Measurements from ENCODE around the gene SMURF1.
A peak's percentile ranks its signal among the peaks of the same experiment; 100 is the strongest.

SMURF1 gene

DNA sequence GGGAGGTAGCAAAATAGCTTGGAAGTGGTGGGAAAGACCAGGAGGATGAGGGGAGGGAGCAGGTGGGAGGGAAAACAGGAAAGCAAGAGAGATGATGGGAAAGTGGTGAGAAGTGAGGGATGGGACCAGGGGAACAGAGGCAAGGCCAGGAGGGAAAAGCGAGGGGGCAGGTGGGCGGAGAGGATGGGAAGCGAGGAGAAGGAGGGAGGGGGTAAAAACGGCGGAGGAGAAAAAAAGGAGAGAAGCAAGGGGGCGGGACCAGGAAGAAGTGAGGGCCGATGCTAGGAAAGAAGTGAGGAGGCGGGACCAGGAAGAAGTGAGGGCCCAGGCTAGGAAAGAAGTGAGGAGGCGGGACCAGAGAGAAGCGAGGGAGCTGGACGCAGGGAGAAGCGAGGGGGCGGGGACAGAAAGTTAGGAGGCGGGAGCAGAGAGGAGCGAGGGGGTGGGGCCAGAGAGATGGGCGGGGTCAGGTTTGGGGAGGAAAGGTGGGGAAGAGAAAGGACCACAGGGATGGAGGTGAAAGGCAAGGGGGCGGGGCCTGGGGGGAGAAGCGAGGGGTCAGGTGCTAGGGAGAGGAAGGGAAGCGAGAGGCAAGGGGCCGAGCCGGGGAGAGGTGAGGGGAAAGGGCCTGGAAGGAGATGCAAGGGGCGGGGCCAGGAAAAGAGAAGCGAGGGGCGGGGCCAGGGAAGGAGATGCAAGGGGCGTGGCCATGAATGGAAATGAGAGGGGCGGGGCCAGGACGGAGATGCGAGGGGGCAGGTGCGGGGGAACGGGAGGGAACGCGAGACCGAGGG, 984 bp downstream of the SMURF1 start:
- intact Hi-C loops (cut with DNase I), result loop anchor here (2.0 to 5.0 kb wide), 3 partner anchors 66 to 184 kb away; partner anchors contain the start of gene ARPC1A
- DNase-seq, result peak; percentile 77 to 98 (median 92)

DNA sequence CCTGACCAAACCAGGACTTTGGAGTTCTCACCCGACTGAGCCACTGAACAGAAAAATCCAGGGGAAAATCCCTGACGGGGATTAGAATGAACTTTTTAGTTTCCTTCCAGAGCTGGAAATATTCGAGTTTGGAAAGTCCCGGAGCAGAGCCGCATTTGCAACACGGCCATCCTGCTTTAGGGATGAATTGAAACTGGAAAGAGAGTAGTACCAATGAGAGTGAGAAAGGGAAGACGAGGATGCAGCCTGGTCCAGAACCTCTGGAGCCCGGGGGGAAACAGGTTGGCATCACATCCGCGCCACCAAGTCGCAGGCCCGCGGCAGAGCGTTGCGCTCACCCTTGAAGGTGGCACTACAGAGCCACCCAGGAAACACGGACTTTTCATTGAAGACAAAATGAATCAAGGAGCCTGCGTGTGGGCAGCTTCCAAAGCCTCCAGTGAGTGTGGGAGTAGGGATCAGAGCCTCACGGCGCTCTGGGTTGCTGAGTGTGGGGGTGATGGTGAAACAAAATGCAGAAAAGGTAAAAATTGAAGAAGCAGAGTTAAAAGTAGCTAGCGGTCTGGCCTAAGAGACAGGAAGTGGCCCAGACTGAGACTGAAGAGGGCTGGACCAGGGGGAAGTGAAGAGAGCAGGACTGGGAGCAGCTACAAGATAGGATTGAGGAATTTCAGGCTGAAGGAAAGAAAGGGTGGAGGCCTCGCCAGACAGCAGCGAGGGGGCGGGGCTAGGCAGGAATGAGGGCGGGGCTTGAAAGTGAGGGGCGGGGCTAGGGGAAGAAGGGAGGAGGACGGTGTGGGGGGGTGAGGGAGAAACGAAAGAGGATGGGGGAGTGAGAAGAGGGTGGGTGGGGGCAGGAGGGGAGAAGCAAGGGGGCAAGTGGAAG, 1.8 kb downstream of the SMURF1 start:
- intact Hi-C loops (cut with DNase I), result loop anchor here (2.0 to 5.0 kb wide), 3 partner anchors 65 to 185 kb away; partner anchors contain the start of gene ARPC1A
- DNase-seq, result peak; percentile 27 to 91 (median 50)

DNA sequence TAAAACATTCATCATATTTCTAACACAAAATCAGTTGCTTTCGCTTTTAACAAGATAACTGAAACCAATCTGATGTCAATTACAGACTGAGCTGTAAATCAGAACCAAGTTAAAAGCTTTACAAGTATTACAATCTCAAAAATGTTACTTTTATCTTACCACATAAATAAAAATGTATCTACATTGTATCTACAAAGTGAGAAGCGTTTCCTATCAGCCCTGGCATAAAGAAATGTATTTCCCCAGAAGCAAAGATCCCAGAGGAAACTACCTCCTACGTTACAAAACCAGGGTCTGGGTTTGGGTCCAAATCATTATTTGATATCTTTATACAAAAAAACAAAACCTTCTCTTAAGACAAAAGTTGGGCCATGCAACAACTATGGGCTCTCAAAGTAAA, 2.6 kb downstream of the SMURF1 start:
- intact Hi-C loops (cut with DNase I), result loop anchor here (5.0 kb wide), 2 partner anchors 64 to 186 kb away; partner anchors contain the start of gene ARPC1A
- DNase-seq, result no peak

DNA sequence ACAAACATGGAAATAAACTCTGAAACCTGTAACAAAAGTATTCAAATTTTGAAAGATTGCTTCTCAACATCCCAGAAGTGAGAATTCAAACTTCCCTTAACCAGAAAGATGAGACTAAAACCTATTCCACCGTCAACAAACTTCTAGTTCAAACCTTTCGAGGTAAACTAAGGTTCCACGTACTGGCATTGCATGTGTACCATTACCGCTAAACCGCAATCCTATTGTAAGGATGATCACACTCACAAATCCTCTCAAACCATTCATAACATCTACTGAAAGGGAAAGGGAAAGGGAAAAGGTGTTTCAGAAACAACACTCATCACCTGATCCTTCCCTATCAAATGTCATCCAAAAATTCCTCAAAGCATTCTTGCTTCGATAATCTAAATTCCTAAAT, 3.1 kb downstream of the SMURF1 start:
- intact Hi-C loops (cut with DNase I), result loop anchor here (5.0 kb wide), 2 partner anchors 64 to 186 kb away; partner anchors contain the start of gene ARPC1A

DNA sequence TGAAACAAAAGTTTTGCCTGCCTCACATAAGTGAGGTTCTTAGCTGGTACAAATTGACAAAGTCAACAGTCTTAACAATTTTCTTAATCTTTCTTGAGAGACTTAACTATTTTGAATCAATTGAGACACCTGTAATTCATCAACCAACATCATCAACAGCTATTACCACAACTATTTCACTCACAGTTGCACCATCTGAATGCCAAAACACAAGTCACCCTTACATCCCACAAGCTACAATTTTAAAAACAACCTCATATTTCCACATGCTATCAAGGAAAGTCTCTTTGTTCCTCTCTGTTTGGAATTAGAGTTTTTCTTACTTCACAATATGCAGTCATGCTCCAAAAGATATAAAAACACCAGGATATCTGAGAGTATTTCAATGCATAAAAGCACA, 4.9 kb downstream of the SMURF1 start:
- DNase-seq, result no peak
- intact Hi-C loops (cut with DNase I), result no loop called here

More for the DNA sequence above, 3.1 kb downstream of the SMURF1 start:
- DNase-seq, result no peak

DNA sequence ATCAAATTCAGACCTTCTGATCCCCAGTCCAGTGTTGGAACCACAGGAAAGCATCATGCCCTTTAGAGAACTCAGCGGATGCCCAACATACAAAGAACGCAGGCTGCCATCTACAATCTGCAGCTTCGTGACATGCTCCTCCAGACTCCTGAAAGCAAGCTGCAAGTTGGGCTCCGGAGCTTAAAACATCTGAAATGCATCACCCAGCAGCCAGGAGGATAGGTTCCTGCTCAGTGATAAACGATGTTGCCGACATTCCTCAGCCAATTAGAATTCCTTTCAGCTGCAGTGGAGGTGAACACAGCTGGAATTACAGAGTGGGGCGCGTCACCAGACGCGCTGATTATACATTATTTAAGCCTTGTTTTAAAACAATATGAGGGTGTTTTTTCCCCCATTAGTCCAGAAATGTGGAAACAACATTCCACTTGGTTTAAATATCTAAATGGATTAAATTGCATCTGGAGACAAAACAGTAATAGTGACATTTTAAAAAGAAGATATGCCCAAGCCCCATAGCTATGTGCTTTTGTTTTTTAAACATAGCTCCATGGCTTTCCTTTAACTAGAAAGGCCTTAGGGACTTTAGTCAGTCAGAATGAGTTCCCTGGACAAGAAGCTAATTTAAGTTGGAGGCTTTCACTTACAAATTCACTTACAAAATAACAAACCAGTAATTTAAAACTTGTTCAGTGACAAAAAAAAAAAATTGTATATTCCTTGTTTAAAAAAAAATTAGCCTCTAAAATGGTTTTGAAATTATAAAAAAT, 6.3 kb downstream of the SMURF1 start:
- DNase-seq, result peak in 4 of 10 donors; percentile 24 to 84 (median 28)
- intact Hi-C loops (cut with DNase I), result no loop called here

DNA sequence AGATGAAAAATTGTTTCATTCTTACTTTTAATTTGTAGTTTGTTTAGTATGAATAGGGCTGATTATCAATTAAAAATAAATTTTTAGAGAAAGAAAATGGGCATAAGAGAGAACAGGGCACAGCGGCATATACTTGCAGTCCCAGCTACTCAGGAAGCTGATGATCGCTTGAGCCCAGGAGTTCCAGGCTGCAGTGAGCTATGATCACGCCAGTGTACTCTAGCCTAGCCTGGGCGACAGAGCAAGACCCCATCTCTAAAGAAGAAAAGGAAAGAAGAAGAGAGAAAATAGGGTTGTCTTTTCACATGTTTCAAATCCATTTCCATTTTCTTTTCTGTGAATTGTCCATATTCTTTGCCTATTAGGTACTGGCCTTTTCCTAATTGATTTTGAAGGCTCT, 8.0 kb downstream of the SMURF1 start:
- no peak for DNase-seq
- intact Hi-C loops (cut with DNase I), result no loop called here

DNA sequence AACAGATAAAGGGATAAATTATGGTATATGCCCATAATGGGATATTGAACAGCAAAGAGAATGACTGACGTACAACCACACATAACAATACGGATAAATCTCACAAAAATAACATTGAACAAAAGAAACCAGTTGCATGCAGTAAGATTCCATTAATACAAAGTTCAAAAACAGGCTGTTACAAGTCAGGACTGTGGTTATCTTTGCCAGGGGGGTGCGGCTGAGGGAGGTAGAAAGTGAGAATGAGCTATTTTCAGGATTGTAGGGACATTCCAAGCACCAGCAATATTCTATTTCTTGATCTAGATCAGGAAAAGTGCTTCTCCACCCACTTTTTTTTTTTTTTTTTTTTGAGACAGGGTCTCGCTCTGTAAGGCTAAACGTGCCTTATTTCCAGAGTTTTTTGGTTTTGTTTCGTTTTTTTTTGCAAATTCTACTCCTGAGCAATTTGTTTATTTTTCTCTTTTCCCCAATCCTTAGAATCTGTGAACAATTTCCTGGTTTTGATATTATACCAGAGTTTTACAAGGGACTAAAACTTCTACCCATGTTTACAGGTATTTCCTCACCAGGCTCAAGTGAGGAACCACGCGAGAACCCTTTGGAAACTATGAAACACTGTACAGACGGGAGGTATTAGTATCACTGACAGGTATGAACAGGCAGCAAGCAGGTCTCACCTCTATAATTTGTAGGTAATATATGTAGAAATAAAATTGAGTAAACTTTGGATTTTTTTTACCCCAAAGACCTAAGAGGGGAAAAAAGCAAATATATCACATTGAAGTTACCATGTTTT, 9.9 kb downstream of the SMURF1 start:
- DNase-seq, result no peak
- intact Hi-C loops (cut with DNase I), result no loop called here

DNA sequence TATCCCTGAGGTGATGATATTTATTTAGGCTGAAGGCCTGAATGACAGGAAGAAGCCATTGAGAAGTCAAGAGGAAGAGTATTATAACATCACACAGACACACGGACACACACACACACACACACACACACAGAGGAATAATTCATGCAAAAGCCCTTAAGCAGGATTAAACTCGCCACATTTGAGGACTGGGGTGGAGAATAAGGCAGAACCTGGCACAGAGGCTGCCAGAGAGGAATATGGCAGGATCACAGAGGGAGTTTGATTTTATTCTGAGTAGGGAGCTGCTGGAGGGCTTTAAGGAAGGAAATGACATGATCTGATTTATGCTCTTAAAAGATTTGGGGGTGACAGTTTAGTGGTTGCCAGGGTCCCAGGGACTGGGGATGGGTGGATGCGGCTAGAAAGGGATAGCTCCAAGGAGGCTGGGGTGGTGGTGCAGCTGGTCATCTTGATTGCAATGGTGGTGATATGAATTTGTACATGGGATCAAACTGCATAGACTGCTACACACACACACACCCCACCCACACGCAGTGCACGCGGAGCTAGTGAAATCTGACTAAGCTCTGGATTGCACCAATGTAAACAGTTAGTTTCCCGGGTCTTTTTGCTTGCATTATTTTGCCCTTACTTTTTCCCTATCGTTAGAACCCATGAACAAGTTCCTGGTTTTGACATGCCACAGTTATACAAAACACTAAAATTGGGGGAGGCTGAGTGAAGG, 11.2 kb downstream of the SMURF1 start:
- no peak for DNase-seq
- intact Hi-C loops (cut with DNase I), result no loop called here

DNA sequence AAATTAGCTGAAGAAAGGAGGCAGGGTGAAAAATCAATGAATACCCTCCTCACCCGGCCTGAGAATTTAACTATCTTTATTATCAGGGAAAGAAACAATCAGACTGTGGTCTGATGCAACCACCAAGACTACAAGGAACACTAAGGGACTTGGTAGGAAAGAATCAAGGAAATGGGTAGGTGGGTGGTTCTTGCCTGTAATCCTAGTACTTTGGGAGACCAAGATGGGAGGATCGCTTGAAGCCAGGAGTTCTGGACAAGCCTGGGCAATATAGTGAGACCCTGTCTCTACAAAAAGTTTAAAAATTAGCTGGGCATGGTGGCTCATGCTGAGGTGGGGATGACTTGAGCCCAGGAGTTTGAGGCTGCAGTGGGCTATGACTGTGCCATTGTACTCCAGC, 12.6 kb downstream of the SMURF1 start:
- no peak for DNase-seq
- intact Hi-C loops (cut with DNase I), result no loop called here

DNA sequence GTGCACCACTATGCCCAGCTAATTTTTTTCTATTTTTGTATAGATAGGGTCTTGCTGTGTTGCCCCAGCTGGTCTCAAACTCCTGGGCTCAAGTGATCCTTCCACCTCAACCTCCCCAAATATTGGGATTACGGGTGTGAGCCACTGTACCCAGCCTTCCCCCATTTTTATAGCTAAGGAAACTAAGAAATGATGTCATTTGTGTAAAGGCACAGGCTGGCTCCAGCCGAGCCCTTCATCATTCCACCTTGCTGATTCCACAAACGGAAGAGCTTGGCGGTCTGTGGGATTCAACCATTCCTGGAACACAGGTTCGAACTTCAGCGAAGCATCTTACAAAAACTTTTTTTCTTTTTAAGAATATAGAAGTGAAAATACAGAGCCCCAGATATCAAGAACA, 14.4 kb downstream of the SMURF1 start:
- intact Hi-C loops (cut with DNase I), result no loop called here
- DNase-seq, result no peak

DNA sequence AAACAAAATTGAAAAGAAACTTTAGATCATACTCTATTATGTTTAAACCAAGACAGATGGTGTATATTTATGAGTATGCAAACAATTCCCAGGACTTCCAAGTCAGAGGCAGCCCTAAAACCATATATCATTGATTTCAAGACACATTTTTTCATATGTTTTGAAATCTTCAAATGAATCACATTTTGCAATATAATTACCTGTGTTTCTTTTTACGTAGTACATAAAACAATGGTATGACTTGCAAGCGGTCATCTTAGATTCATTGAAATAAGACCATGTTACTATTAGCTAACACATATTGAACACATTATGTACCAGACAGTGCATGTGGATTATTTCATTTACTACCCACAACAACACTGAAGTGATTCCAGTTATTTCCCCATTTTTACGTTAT, 14.9 kb downstream of the SMURF1 start:
- no peak for DNase-seq
- intact Hi-C loops (cut with DNase I), result no loop called here

DNA sequence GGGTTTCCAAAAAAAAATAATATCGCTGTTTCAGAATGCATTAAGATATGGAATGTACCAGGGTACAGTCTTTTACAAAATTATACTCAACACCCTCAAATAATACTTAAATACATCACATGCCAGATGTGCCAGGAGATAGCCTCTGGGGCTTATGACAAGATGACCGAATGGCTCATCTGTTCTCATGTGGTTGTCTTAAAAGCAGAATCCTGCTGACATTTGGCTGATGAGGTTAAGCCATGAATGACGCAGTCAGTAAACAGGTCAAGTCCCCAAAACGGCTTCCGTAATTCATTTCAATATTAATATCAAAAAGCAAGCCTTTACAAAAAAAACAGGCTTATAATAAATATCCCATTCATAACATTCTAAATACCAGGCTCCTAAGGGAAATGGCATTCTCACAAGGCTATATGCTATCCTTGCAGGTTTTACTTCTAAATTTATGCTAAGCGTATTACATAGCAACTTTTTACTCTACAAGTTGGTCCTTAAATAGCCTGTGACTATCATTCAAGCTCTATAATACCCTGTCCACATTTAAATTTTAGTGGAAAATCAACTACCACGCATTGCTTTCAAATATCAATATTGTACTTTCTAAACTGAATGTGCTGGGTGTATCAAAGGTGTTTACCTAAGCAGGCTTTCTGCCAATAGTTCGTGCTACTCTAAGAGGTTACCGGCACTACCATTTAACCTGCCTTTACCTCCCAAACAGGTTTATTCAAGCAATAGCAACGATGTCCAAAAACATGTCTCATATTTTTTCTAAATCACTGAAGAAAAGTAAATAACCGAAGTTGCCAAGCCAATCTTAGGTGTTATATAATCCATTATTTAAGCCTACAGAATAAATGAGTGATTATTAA, 15.6 kb downstream of the SMURF1 start:
- no peak for DNase-seq
- intact Hi-C loops (cut with DNase I), result no loop called here

DNA sequence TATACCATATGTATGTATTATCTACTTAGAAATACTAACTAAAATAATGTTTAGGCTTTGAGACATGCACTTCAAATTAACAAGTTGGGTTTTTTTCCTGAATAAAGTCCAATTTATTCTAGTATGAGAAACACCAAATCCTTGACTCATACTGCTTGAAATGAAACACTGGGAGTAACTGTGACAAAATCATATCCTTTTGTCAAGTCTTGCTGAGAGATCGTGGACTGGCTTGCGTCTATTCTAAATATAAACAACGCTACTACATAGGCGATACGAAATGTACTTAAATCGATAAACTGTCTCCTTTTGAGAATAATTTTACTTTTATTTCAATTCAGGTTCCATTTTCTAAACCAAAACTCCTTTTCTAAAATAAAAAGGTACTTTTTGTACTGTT, 16.3 kb downstream of the SMURF1 start:
- intact Hi-C loops (cut with DNase I), result no loop called here
- no peak for DNase-seq

DNA sequence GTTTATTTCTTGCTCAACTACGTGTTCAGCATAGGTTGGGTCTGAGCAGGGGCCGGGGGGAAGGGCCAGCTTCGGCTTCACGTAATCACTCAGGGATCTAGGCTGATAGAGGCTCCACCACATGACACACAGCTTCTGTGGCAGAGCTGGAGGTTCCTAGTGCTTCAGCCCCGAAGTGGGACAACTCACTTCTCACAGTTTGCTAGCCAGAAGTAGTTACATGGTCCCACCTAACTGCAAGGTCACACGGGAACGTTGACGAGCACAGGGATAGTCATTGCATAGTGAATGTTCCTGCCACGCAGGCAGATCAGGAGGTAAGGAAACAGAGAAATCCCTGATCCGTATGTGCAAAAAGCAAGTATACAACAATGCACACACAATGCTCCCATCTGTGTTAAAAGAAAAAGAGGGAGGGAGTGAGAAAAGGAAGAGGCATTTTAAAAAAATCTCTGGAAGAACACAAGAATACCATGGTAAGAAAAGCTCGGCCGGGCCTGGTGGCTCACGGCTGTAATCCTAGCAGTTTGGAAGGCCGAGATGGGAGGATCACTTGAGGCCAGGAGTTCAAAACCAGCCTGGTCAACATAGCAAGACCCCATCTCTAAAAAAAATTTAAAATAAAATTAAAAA, 16.9 kb downstream of the SMURF1 start:
- intact Hi-C loops (cut with DNase I), result no loop called here
- peak in 2 of 10 donors; percentile 22 to 72 for DNase-seq

DNA sequence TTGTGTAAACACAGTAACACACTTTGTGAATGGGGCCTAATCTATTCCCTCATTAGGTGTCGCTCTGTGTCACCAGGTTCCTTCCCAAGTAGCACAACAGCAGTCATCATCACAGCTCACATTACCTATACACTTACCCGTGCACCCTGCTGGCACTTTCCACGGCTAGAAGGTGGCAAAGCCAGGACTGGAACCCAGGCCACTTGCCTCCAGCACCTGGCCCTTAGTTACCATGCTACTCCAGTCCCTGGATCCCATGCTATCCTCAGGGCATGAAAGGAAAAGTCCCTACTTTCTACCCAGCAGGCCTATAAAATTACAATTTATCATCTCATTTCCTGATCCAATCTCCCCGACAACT, 18.4 kb downstream of the SMURF1 start:
- DNase-seq, result peak in 1 of 10 donors; percentile 52
- intact Hi-C loops (cut with DNase I), result no loop called here

DNA sequence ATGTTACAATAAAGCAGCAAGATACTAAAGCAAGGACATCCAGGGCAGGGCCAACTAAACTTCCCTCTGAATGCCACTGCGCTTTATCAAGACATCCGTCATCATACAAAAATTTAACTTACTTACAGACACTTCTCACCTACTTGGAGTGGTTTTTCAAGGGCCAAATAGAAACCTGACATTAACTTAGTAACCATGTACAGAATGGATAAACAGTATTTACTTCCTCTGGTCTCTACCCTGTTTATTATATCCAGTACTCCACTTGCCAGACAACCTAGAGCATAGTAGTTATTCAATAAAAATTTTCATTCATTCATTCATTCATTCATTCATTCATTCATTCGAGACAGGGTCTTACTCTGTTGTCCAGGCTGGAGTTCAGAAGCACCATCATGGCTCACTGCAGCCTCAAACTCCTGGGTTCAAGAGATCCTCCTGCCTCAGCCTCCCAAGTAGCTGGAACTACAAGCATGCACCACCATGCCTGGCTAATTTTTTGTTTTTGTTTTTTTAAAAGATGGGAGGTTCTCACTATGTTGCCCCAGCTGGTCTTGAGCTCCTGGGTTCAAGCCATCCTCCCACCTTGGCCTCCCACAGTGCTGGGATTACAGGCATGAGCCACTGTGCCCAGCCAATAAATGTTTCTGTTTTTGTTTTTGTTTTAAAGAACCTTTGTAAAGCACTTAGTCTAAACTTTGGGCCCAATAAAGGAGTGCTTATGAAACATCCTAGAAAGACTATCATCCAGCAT, 19.0 kb downstream of the SMURF1 start:
- peak in 1 of 10 donors; percentile 35 for DNase-seq
- intact Hi-C loops (cut with DNase I), result no loop called here

Data from posterior cingulate gyrus (tissue), 11 donors.